Eye (tissue), 1 donor: ENCODE measurements around the gene GALM.
"Not testable (repeated sequence)": the region's sequence is repeated elsewhere in the genome, so short reads cannot be mapped to it uniquely, and the experiment has no call there.

Experiments
- DNase-seq: peaks from one replicate; pipeline ENCODE4 v3.0.0-alpha.2; 2015

GALM gene

DNA sequence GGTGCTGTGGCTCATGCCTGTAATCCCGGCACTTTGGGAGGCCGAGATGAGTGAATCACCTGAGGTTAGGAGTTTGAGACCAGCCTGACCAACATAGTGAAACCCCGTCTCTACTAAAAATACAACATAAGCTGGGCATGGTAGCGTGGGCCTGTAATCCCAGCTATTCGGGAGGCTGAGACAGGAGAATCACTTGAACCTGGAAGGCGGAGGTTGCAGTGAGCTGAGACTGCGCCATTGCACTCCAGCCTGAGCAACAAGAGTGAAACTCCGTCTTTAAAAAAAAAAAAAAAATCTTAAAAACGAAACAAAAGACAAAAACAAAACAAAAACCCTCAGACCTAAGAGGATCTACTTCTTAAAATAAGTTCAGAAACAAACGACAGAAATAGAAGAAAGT, 16.7 kb downstream of the GALM start:
- DNase-seq = not testable (repeated sequence)

DNA sequence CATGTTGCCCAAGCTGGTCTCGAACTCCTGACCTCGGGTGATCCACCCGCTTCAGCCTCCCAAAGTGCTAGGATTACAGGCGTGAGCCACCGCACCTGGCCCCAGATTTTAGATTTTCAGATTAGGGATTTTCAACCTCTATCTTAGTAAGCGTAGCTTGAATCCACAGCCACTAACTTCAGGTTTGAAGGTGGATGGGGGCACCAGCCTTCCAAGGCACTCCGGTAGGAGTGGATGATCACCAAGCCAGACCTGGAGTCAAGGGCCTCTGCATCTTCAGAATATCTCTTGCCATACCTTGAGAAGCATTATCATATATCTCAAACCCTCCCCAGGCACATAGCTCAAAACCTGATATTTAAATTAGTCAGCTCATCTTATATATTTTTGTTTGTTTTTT, 17.9 kb downstream of the GALM start:
- no peak for DNase-seq

DNA sequence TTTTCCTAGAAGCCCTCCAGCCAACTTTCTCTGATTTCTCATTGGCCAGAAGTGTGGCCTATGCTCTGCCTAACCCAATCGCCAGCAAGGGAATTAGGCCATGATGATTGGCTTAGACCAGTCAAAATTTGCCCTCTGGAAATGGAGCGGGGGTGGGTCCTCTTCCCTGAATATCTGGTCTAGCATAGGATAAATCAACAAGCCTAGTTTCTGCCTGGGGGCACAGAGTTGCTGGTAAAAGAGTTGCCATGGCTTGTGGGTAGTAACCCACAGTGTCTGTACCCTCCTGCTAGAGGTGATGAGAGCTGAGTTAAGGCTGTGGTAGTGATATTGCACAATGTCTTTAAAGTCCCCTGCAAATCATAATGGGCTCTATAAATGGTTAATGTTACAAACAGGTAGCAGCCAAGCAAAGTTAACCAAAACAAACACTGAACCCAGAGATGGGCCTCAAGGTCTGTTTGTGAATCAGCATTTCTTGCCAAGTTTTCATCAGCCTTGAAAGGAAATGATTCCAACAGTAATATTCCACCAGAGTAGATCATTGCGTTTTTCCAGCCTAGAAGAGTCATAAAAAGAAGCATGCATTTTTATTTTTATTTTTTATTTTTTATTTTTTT, 19.3 kb downstream of the GALM start:
- no peak for DNase-seq

DNA sequence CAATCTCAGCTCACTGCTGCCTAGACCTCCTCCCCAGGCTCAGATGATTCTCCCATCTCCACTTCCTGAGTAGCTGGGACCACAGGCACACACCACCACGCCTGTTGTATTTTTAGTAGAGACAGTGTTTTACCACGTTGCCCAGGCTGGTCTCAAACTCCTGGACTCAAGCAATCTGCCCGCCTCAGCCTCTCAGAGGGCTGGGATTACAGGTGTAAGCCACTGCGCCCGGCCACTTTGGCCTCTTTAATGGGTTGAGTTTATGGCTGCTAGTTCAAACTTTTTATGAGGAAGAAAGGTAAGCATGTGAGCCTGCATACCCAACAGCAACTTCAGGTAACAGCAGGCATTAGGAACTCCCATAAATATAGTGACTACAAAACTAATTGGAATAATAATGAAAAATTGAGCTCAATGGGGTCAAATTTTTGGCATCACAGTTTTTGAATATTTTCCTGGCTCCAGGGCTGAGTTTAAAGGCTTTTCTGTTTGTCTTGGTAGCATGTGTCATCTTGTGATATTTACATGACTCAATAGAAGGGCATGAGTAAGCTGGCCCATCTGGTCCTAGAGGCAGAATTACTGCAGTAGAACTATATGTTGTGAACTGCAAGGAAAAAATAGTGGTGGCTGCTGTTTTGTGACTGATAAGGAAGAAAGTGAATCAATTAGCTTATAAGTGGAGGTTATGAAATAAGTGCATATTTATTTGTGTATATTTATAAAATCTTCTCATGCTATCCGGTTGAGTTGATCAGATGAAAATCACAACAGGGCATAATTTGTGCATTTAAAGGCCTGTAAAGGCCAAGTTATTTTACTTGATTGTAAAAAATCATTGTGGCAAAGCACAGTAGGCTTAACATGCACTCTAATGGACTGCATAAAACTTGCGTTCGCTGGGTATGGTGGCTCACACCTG, 24.8 kb downstream of the GALM start:
- DNase-seq = no peak

DNA sequence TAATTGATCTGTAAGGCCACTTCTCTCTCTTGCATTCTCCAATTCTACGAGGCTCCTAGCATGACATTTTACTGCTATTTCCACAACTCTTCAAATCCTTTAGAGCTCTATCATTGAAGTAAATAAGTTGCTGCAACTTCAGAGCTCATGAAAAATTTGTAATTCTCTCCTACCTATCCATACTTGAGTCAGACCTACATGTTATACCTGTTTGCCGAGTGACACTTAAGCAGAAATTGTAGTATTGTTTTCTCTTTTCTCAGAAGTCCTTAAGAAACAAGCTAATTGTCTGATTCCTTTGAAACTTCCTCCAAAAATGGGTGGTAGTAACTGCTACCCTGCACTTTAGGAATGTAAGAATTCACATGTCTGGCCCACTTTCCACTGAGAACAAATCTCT, 26.1 kb downstream of the GALM start:
- DNase-seq = no peak

DNA sequence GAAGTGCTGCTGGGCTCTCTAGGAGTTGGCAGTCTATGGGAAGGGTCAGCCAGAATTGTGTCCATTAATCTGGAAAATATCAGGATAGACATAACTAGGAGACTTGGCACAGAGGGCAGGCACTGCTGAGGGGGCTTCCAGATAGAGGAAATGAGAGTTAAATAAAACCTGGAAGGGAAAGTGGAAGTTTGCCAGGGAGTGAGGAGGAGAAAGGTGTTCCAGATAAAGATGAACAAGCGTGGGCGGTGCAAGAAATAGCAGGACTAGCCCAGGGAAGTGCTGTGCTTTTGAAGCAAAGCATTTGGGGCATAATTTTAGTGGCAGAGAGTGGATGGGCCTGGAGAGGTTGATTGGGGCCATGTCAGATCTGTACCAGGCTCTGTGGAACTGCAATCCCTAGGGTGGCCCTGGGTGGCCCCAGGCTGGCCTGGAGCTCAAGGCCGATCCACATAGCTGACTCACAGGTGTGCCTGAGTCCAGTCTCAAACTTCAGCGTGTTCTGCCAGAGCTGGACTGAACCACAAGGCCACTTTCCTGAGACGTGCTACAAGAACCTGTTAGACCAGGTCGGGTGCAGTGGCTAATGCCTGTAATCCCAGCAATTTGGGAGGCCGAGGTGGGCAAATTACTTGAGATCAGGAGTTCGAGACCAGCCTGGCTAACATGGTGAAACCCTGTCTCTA, 26.9 kb downstream of the GALM start:
- no peak for DNase-seq

DNA sequence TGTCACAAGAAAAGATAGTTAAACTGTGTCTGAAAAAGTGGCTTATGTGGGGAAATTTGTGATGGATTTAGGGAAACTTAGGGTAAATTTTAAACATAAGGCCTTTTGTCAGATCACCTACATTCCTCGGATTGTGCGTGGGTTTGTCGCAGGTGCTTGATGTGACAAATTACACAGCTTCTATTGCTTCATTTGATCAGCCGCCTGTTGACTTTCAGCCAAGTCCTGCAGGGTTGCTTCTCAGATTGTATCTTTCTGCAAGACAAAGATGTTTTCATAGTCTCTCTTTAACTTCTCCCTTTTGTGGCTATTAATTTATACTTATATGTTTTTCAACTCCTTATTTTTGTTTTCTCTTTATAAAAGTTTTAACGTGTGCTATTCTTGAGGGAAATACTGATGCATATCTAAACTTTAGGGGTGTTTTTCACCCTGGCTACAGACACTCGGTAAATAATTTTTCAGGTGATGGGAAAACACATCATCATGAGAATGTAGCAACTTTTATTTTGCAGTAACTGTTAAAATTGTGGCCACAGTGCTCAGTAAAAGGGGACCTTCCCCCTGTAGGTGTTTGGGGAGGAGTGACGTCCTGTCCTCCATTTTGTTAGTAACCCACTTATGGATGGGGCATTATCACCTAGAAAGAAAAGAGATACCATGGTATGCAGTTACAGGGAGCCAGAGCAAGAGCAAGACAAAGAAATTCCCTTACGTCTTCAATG, 31.4 kb downstream of the GALM start:
- no peak for DNase-seq

DNA sequence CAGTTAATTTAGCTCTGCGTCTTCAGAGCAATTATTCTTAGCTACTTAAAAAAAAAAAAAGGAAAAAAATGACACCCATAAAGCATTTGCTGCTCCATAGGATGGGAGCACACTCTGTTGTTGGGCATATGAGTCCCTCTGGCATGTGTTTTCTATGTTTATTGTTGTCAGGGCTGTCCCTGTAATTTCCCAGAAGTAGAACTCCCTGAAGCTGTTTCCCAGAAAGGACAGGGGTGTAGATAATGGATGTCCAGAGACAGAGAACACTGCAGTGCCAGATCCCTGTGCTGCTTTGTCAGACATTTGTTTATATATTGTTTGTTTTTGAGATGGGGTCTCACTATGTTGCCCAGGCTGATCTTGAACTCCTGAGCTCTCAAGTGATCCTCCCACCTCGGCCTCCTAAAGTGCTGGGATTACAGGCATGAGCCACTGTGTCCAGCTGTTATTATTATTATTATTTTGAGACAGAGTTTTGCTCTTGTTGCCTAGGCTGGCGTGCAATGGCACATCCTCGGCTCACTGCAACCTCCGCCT, 32.6 kb downstream of the GALM start:
- no peak for DNase-seq

DNA sequence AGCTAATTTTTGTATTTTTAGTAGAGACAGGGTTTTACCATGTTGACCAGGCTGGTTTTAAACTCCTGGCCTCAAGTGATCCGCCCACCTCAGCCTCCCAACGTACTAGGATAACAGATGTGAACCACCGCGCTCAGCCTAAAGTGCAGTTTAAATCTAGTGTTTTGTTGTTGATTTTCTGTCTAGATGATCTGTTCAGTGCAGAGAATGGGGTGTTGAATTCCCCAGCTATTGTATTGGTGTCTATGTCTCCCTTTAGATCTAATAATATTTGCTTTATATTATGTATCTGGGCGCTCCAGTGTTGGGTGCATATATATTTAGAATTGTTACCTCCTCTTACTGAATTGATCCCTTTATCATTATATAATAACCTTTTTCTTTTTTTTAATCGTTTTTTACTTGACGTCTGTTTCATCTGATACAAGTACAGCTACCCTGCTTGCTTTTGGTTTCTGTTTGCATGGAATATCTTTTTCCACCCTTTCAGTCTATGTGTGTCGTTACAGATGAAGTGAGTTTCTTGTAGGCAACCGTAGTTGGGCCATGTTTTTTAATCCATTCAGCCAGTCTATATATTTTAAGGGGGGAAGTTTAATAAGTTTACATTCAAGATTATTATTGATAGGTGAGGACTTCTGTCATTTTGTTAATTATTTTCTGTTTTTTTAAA, 34.3 kb downstream of the GALM start:
- no peak for DNase-seq

DNA sequence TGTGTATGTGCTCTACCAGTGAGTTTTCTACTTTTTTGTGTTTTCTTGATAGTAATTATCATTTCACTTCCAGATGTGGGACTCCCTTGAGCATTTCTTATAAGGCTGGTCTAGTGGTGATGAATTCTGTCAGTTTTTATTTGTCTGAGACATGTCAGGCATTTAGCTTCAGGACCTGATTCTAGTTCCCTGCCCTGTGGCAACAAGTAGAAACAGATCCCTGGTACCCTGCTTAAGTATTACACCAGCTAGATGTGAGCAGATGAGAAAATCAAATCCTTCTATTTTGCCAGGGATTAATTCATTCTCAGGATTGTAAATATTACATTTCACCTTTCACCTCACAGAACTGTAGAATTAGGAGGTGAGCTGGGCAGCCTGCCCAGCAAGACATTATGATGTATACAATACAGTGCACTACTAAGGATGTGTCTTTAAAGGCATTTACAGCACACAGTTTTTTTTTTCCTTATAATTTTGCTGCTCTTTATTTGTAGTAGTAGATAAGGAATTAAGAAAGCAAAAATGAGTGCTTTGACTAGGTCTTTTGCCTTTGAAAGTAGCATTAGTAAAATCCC, 35.1 kb downstream of the GALM start:
- no peak for DNase-seq

DNA sequence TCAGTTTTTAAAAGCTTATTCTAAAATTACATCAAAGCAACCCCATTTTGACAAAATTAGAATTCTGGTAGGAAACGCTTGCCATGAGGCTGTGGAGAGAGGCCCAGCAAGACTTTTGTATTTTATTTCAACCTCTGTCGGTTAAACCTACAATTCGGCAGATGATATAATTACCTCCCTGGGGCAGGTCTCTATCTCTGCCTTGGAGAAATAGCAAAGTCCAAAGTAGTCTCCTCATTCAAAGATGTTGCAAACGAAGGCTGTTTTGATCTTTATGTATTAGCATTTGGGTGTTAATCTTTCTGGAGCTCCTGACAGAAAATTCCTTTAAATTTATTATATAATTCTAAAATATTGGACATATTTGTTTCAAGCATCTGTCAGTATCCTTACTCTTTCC, 35.6 kb downstream of the GALM start:
- DNase-seq = no peak

DNA sequence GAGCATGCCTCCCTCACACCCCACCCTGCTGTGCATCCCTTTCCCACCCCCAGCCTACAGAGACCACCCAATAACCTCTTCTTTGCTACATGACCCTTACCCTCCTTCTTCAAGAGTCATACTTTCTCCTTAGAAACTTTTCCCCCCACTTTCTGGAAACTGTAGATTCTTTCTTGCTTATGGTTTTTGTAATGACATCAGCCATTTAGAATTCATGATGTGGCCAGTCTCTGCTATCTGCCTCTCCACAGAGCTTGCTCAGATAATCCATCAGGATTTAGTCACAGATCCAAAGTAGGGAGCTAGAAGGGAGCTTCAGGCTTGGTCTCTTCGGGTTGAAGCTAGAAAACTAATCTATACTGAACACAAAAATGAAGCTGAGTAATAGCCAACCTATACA, 36.5 kb downstream of the GALM start:
- DNase-seq = peak; percentile 24

DNA sequence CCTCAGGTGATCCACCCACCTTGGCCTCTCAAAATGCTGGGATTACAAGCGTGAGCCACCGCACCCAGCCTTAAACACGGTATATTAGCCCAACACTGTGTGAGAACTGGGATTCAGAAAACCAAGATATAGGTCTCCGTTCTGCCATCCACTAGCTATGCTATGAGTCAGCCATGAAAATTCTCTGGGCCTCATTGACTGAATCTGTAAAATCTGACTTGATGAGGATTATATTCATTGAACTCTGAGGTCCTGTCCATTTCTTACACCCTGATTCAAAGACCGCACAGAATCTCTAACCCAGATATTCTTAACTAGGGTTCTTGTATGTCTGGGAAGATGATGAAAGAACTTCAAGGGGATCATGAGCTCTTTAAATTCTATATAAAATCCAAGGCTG, 37.4 kb downstream of the GALM start:
- DNase-seq = not testable (repeated sequence)

DNA sequence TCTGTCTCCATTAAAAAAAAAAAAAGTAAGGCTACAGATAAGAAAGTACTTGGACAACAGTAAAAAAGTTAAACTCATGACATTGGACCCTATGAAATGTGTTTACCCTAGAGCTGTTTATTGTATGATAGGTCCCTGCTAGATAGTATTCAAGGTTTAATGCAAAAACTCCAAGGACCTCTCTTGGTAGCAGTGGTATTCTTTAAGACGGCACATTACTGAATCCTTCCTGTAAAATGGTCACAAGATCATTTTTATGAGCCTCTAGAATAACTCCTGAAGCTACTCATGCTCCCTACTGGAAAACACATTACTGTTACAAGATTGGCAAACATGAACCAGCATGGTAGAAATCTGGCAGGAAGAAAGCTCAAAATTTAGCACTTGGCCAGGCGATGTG, 38.8 kb downstream of the GALM start:
- no peak for DNase-seq

DNA sequence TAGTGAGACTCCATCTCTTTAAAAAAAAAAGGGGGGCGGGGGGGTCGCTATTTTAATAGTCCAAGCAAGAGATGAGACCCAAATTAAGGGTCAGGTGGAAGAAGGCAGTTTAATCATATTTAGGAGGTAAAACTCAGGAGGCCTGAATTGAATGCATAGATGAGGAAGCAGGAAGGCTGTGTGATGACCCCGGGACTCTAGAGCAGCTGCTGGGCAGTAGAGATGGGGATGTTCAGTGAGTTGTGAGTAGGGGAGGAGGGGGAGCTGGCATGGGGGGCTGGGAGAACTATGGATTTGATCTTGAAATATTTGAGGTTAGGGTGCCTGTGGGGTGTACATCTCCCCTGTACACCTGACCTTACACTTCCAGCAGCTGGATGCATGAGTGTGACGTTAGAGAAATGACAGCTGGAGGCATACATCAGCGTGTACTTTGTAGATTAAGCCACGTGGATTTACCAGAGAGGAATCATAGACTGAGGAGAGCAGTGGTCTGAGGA, 41.0 kb downstream of the GALM start:
- DNase-seq = no peak

DNA sequence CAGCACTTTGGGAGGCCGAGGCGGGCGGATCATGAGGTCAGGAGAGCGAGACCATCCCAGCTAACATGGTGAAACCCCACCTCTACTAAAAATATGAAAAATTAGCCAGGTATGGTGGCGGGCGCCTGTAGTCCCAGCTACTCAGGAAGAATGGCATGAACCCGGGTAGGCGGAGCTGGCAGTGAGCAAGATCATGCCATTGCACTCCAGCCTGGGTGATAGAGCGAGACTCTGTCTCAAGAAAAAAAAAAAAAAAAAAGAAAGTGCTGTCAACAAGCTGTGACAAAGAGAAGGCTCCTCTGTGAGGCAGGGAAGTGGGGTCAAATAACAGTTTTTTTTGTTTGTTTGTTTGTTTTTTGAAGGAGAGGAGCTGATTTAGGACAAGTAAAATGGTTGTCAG, 42.6 kb downstream of the GALM start:
- not testable (repeated sequence) for DNase-seq

DNA sequence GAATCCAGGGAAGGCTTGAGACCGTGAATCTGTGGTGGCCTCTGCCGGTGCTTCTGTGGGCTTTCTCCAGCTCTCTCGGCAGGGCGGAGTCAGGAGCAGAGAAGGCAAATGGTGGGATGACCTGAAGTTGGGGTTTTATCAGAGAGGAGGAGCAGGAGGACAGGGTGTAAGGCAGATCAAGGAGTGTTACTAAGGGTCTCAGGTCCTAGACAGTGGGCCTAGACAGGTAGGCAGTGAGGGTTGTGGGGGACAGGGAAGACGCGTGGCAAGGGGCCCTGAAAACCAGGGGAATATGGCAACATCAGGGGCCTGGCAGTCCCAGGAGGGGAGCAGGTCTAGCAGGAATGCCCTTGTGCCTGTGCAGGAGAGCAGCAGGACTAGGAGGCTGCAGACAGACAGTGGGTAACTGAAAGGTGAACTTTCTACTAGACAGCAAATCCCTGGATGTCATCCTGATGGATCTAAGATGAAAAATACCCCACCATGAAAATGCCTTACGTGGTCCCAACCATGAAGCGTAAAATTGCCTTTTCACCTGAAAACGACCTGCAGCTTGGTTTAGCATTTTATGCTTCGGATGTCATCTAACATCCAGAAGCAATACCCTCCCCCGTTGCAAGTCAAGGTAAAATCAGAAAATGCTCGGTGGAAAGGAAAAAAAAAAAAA, 43.1 kb downstream of the GALM start:
- DNase-seq = peak; percentile 52

DNA sequence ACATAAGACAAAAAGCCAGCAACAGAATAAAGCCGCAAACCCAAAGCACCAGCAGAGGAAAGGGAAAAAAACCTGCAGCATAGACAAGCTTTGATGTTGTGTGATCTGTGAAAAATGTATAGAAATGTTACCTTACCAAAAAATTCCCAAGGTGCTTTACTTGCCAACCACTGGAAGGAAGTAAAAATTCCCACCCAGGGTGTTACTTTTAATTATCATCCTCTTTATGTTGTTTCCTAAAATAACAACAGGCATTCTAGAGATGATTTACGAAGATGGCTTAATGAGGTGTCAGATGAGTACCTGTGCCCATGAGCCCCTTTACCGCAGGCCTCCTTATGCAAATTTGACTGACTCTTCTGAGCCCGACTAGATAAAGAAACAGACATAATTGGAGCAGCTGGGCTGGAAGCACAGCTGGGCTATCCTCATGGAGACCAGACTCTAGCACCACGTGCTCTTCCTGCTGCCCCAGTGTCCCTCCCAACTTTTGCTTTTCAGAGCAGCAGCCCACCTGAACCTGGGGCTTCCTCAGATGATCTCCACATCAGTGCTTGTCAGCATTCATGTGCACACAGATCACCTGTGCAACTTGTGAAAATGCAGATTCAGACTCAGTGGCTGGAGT, 43.8 kb downstream of the GALM start:
- peak; percentile 16 for DNase-seq

DNA sequence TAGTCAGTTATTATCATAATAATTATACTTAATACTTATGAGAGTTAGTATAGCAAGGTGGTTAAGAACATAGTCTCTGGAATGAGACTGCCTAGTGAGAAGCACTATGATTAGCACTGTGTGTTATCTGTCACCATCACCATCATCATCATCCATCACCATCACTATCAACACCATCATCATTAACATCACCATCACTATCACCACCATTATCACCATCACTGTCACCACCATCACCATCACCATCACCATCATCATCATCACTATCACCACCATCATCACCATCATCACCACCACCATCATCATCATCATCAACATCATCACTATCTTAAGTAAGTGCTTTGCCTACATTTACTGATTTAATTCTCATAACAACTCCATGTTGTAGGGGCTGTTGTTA, 45.6 kb downstream of the GALM start:
- DNase-seq = no peak

DNA sequence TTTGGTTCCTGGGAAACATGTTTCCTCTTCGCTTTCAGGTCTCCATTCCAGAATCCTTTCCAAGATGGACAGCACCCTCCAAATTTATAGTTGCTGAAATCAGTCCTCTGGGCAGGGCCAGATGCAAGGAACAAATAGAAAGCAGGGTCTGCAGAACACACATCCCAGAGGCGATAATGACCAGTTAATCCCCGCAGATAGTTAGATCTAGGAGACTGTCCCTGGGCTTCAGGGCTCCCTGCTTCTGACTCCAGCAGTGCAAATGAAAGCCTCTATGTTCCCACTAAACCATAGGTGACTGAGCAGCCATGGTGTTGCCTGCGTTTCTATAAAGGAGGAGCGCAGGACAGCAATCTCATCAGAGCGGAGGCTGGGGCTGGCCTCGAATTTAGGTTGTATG, 46.5 kb downstream of the GALM start:
- DNase-seq = no peak

DNA sequence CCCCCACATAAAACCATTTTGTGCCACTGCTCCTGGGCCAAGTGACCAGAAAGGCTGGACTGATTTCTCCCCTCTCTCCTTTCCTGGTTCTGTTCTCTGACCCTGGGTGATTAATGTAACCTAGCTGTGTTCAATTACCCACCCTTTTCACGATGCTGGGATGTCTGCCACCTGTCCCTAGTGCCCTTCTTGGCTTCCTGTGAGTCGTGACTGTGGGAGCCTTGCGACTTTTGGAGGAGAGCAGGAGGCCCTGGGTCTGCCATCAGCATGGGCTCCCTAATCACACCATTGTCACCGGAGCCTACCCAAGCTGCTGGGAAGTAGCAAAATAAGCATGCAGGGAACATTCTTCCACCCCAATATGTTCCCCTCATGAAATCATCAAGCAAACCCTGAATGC, 47.0 kb downstream of the GALM start:
- DNase-seq = no peak
